GM13977 (cell line): Measurements from ENCODE around the gene ARID4B.

Experiments
- DNase-seq: peaks from one replicate; pipeline ENCODE4 v3.0.0; 2012; ENCODE audit warnings: low spot score
- in situ Hi-C: fragments of 300-500 bp; cut with MboI; formaldehyde crosslinking; loops from one replicate; pipeline ENCODE4 v1.12.0; 2022; ENCODE audit warnings: low sequenced_read_pairs, low pct_unique_long_range_greater_than_20kb, mixed read lengths, inconsistent platforms; ENCODE audit not compliant: unreplicated experiment
- TF ChIP-seq, protein P1 (sequence below): IDR thresholded peaks from 2 replicates; pipeline ENCODE4 v1.5.1; 2012; ENCODE audit warnings: mild to moderate bottlenecking, control low read depth; ENCODE audit not compliant: insufficient read depth; ENCODE audit errors: extremely low read depth, missing control alignments

ARID4B gene

DNA sequence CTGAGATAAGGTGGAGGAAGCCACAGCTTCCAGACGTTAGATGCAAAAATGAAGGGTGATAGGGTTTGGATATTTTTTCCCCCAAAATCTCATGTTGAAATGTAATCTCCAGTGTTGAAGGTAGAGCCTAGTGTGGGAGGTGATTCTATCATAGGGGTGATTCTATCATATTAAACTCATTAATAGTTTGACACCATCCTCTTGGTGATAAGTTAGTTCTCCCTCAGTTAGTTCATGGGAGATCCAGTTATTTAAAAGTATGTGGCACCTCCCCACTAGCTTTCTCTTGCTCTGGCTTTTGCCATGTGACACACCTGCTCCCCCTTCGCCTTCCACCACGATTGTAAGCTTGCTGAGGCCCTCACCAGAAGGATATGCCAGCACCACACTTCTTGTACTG is 30.9 kb upstream of the ARID4B start:
- TF ChIP-seq, protein P1, sequence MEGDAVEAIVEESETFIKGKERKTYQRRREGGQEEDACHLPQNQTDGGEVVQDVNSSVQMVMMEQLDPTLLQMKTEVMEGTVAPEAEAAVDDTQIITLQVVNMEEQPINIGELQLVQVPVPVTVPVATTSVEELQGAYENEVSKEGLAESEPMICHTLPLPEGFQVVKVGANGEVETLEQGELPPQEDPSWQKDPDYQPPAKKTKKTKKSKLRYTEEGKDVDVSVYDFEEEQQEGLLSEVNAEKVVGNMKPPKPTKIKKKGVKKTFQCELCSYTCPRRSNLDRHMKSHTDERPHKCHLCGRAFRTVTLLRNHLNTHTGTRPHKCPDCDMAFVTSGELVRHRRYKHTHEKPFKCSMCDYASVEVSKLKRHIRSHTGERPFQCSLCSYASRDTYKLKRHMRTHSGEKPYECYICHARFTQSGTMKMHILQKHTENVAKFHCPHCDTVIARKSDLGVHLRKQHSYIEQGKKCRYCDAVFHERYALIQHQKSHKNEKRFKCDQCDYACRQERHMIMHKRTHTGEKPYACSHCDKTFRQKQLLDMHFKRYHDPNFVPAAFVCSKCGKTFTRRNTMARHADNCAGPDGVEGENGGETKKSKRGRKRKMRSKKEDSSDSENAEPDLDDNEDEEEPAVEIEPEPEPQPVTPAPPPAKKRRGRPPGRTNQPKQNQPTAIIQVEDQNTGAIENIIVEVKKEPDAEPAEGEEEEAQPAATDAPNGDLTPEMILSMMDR: no peak
- DNase-seq: no peak
- in situ Hi-C loops: no loop called here

- in situ Hi-C loops: no loop called here
Observed at GRCh38 chr1:235357485-235358373, 29.8 kb upstream of the ARID4B start.

GRCh38 chr1:235351898-235352297 is 23.9 kb upstream of the ARID4B start:
- in situ Hi-C loops: no loop called here
- DNase-seq: no peak
- TF ChIP-seq, protein P1: no peak

More at GRCh38 chr1:235357485-235358373, 29.8 kb upstream of the ARID4B start:
- DNase-seq: no peak
- TF ChIP-seq, protein P1: no peak

DNA sequence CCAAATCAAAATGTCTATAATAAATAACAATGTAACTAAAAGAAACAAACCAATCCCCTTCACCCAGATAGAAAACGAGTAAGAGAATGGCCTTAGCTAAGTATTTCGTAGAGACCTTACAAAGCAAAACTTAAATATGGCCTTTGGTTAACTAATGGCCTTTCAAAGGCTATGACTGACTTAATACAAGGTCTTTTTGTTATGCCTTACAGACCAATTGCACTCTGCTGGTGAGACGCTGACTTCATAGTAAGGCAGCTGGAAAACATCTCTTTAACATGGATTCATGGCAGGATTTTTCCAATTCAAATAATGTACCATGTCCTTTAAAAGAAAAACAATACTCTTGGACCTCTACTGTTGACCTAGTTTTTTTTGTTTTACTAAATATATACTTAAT is 23.5 kb upstream of the ARID4B start:
- no peak for DNase-seq
- TF ChIP-seq, protein P1: no peak
- in situ Hi-C loops: no loop called here

DNA sequence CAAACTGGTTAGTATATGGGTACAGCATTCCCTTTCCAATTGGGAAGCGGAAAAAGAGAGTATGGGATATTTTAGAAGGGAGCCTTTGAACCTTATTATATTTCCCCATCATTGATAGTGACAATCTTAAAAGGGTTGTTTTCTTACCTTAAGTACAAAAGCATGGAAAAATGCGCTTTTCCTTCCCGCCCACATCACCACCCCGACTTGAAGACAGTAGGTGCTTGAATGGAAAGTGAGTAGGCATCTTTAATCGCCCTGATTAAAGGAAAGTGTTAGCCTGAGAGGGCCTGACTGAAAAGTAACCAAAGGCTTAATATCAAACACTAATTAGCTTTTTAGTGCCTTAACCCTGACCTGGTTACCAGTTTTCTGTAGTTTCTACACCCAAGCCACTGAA is 15.7 kb upstream of the ARID4B start:
- no peak for DNase-seq
- TF ChIP-seq, protein P1: no peak
- in situ Hi-C loops: no loop called here

GRCh38 chr1:235342471-235342870 is 14.5 kb upstream of the ARID4B start:
- no peak for DNase-seq
- in situ Hi-C loops: no loop called here
- TF ChIP-seq, protein P1: no peak
